ENCODE data around the gene UTP18.

UTP18 gene

DNA sequence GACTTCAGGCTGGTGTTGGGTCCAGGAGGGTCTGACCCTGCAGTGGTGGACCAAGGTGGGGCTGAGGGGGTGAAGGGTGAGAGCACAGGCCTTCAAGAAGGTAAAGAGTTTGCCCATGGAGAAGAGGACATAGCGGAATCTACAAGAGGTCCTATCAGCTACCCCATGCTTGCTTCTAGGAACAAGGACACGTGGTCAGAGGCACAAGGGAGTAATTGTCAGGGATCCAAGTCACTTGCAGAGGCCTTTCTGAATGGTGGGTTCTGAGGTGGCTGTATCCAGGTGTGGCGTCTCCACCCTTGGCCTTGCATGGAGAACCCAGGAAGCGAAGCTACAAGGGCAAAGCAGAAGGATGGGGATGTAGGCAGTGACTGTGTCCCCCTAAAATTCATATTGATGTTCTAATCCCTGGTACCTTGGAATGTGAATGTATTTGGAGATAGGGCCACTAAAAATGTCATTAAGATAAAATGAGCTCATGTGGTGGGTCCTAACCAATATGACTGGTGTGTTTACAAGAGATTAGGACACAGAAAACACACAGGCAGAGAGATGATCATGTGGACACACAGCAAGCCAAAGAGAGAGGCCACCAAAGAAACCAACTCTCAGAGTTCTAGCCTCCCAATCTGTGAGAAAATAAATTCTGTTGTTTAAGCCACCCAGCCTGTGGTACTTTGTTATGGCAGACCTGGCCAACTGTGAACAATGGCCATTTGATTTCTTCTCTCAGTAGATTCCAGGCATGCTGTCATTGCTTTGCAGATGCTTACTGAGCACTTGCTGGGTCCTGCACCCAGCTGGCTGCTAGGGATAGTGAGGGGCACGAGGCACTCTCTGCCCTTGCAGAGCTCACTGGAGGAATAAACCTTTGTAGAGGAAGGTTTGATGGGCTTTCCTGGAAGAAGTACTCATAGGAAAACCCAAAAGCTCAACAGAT is 75.8 kb downstream of the UTP18 start:
- DNase-seq: no peak

DNA sequence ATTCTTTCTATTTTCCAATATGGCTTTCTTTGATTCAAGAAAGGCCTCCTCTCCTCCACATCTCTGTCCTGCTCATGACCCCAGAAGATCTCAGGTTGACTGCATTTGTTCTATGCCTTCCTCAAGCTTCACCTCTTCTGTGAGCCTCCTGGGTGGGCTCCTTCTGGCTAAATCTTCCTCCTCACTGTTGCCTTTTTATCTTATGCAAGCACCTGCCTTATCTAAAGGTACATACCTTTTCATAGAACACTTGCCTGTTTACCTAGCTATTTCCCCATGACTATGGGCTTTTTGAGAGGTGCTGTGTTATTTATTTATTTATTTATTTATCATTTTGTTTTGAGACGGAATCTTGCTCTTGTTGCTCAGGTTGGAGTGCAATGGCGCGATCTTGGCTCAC is 81.1 kb downstream of the UTP18 start:
- no peak for DNase-seq

DNA sequence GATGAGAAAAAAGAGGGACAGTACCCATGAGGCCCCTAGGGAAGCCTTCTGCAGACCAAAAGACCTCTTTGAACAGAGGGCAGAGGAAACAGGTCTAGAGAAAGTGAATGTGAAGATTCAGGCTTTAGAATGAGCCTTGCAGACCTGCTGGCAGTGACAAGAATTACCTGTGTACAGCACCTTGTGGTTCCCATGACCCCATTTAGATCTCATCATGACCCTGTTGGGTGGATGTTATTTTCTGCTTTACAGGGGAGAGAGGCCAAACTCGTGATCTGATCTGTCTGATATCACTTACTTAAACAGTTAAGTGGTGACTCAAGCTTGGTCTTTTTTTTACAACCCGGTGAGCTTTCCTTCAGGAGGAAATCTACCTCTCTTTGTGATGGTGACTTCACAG is 81.9 kb downstream of the UTP18 start:
- no peak for DNase-seq

DNA sequence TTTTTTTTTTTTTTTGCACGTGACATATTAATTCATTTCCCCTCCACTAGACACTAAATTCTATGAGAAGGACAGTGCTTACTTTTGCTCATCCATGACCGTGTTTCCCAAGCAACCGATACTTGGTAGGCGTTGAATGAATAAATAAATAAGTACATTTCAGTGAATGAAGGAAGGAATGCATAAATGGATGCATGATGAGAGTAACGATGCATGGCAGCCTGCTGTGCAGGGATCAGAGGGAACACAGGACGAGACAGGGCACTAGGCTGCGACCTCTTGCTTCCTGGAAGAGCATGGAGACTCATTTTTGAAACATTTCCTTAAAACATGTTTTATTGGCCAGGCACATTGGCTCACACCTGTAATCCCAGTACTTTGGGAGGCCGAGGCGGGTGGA is 84.2 kb downstream of the UTP18 start:
- DNase-seq: no peak

DNA sequence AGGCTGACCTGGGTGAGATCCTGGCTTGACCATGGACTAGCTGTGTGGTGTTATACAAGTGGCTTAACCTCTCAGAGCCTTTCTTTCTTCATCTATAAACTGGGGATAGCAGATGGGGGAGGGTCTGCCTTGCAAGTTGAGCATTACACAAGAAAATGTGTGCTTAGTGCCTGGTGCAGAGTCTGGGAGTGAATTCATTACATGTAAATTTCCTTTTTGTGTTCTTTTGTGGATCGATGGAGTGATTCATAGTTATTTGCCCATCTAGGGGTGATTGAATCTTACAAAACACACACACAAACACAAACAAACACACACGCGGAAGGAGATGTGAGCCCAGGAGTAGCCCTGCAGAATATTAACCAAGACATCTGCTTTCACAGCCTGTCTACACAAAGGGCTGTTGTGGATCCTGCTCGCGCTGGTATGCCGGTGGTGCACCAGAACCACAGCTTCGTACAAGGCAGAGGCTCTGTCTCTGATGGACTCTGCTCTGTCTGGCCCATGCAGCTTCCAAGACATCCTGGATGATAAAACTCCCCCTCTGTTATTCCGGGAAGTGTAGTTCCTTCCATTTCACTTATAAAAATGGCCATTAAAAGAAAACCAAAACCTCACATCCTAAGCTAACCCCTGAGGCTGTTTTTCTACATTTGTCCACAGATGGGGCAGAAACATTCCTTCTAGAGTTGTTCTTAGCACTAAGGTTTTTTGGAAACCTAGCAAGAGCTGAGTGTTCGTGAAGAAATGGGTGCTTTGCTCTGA is 86.1 kb downstream of the UTP18 start:
- no peak for DNase-seq
